NCI-H128 (cell line): ENCODE measurements around the gene CLIP2.
"Not testable (repeated sequence)": the region's sequence is repeated elsewhere in the genome, so short reads cannot be mapped to it uniquely, and the experiment has no call there.

Source experiments
- DNase-seq: peaks from one replicate; lab custom pipeline; 2025; ENCODE audit not compliant: unreplicated experiment; lab: John Stamatoyannopoulos, UW

The CLIP2 gene

DNA sequence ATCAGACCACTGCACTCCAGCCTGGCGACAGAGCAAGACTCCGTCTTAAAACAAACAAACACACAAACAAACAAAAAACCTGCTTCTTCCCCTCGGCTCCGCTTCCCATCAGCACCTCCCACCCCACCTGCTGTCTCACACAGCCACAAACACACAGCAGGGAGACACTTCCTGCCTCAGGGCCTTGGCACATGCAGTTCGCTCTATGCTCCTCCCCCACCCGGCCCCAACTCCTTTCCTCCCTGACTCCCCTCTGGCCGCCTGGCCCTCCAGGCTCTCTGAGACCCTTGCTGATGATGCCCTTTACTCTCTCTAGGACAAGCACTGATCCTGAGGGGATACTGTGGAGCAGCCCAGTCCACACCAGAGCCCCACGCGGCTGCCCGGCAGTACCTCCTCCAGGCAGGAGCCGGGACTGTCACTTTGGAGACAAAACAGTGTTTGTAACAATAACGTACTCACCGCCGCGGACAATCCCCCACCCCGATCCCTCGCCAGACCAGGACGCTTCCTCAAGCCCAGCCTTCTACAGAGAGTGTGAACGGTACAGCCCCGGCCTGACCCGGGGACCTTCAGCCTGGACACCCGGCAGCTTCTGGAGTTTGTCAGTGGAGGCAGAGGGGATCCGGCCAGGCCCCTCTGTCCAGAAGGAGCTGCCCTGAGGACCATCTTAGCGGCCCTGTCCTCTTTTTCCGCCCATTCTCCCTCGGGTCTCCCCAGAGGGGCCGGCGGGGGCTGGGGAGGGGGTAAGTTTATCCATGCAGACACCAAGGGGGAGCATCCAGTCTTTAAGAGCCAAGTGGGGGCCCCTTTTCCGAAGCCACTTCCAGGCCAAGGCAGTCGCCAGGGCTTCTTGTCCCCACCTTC lies 114.5 kb downstream of the CLIP2 start:
- no peak for DNase-seq

DNA sequence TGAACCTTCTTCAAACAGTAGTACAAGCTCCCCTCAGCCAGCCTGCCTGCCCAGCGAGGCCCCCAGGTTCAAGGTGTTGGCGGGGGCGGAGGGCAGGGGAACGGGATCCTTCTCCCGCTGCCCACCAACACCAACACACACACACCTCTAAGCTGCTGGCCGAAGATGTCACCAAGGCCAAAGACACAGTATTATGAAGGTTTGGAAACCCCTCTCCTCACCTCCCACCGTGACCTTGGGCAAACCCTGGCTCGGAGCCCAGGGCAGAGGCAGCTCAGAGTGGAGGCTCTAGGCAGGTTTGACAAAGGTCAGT lies 115.1 kb downstream of the CLIP2 start:
- no peak for DNase-seq

DNA sequence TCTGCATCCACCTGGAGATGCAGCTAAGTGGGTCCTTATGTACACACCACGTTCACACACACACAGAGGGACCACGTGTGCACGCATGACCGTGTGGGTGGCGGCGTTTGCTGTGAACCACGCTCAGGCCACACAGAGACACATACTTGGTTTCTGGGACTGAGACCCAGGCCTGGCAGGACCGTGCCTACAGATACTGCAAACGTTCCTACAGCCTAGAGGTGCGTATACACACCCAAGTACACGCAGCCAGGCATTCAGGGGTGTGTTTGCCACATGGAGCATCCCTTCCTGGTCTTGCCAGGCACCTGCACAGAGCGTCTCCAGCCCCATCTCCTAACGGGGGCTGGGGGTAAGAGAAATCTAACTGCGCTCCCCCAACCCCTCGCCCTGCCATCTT lies 115.5 kb downstream of the CLIP2 start:
- no peak for DNase-seq

DNA sequence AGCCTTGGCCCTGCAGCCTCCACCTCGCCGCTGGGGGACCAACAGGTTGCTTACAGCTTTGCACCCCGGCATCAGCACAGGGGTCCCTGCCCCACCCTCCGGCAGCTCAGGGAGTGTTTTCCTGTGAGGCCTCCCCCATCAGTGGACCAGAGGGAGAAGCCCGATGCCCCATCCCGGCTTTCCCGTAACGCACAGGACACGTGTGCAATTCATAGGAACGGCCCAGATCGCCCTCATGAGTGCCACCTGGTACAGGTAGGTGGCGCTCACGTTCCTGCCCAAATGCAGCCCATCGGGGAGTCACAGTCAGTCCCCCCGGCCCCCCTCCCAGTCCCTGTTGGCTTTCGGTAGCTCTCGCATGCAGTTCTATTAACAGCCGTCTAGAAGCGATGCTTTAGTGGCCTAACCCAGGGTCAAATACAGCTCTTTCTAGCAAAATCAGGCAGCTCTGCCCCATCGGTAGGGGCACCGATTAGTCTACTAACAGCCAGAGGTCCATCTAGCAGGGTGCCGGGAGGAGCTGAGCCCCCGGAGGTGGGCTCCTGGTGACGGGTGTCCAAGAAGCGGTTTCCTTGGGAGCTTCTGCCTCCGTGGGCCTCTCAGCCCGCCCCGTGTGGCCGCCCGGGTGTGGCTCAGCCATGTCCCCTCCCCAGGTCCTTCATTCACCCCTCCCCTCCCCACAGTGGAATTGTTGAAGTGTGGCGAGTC lies 116.1 kb downstream of the CLIP2 start:
- no peak for DNase-seq

GRCh38 chr7:74405899-74406512 lies 116.8 kb downstream of the CLIP2 start:
- DNase-seq, result no peak

GRCh38 chr7:74407958-74408357 lies 118.8 kb downstream of the CLIP2 start:
- DNase-seq, result no peak

- no peak for DNase-seq
Observed at GRCh38 chr7:74409571-74409970, 120.4 kb downstream of the CLIP2 start.

- no peak for DNase-seq
Observed at GRCh38 chr7:74410772-74411171, 121.6 kb downstream of the CLIP2 start.

GRCh38 chr7:74411571-74411970 lies 122.4 kb downstream of the CLIP2 start:
- not testable (repeated sequence) for DNase-seq

GRCh38 chr7:74412056-74412455 lies 122.8 kb downstream of the CLIP2 start:
- DNase-seq, result no peak

- no peak for DNase-seq
Observed at GRCh38 chr7:74412603-74413002, 123.4 kb downstream of the CLIP2 start.

DNA sequence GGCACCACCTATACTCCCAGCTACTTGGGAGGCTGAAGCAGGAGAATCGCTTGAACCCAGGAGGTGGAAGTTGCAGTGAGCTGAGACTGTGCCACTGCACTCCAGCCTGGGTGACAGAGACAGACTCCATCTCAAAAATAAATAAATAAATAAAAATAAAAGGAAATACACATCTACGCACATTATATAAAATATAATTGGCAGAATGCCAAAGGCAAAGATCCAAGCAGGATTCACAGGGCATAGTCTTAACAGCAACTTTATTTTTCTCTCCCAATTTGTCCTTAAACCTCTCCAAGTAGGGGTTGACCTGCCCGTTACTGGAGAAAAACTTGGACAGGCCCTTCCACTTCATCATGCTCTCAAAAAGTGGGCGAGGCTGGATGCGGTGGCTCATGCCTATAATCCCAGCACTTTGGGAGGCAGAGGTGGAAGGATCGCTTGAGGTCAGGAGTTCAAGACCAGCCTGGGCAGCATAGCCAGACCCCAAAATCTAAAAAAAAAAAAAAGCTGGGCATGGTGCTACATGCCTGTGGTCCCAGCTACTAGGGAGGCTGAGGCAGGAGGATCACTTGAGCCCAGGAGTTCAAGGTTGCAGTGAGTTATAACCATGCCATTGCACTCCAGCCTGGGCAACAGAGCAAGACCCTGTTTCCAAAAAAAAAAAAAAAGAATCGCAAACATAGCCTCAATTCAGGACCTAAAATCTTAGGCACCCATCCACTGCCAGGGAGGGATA lies 125.6 kb downstream of the CLIP2 start:
- not testable (repeated sequence) for DNase-seq

DNA sequence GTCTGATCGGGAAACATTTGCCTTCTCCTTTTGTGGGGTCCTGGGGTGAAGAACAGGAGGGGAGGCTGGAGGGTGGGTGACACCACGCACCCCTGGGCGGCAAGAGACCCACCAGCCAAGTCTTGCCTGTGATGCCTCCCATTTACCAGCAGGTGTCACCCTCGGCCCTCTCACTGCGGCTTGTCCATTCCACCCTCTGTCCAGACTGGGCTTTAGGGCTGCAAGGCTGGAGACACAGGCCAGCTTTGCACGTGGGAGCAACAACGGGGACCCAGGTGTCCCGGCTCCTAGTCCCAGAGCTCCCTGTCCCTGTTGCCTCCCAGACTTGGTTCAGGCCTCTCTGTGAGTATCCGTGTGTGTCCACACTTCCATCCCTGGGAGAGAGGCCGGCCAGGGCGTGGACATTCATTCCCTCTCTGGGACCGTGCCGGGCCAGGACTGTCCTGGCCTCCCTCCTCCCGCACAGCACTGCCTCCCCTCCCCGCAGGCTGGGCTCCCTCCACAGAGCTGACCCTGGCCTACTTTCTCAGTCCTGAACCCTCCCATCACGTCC lies 128.3 kb downstream of the CLIP2 start:
- no peak for DNase-seq

DNA sequence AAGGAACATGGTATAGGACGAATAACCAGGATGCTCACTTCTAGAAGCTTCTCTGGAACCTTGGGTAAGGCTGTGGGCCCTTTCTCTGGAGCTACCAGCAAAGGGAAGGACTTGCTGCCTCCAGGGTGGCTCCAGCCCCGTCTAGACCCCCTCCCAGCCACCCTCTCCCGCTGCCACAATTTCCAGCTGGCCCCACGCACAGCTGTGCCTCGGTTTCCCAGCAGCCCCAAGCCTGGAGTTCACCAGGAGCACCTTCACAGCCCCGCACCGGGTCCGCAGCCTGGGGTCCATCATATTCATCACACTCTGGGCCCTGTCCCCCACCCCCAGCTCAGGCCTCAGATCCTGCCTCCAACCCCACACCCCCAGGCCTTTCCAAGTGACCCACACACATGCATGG lies 128.9 kb downstream of the CLIP2 start:
- no peak for DNase-seq

- no peak for DNase-seq
Observed at GRCh38 chr7:74418538-74418937, 129.3 kb downstream of the CLIP2 start.

- not testable (repeated sequence) for DNase-seq
Observed at GRCh38 chr7:74419232-74419631, 130.0 kb downstream of the CLIP2 start.

DNA sequence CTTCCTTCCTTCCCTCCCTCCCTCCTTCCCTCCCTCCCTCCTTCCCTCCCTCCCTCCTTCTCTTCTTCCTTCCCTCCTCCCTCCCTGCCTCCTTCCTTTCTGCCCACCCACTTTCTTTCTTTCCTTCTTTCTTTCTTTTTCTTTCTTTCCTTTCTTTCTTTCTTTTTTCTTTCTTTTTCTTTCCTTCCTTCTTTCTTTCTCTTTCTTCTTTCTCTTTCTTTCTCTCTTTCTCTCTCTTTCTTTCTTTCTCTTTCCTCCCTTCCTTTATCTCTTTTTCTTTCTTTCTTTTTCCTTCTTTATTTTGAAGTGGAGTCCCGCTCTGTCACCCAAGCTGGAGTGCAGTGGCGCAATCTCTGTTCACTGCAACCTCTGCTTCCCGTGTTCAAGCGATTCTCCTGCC lies 130.8 kb downstream of the CLIP2 start:
- DNase-seq, result no peak

- DNase-seq, result no peak
Observed at GRCh38 chr7:74424291-74424880, 135.2 kb downstream of the CLIP2 start.

- no peak for DNase-seq
Observed at GRCh38 chr7:74428023-74428422, 138.8 kb downstream of the CLIP2 start.

DNA sequence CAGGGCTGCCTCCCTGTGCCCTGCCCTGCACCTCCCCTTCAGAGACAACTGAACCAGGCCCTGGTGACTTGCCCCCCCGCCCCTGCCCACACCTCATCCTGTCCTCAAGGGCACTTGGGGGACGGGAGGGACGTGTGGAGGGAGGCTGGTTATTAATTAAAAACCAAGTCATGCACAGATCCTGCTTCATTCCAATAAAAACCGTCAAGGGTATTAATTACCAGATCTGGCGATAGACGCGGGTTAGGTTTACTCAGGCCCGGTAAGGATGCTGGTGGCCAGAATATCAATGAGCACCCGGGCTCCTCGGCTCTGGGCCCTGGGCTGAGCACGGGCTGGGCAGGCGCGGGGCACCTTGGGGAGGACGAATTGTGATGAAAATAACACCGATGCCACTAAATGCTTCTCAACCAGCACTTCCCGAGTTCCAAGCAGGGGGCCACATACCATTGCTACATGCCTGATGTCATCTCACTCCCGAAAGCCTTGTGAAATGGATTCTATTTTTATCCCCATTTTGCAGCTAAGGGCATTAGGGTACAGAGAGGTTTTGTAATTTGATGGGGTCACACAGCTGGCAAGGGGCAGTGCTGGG lies 140.0 kb downstream of the CLIP2 start:
- DNase-seq, result no peak
